Muscle of back (tissue), 13 donors: ENCODE data around the gene GPR42. TPM values are rescaled to one million over a fixed set of nuclear protein-coding genes. Genes with fewer than 3 reads are reported as not detected.

ENCODE experiments used
- DNase-seq, 3 donors: peaks; one replicate each; pipeline versions ENCODE4 v3.0.0 to v3.0.0-alpha.2; 2013
- long read RNA-seq, 9 donors: transcript quantifications; one replicate each; lab custom pipeline, GENCODE V29; 2026
- polyA plus RNA-seq, 10 donors: library from polyadenylated mRNA; unstranded; fragments of 120-200 nt; gene quantifications; one replicate each; pipeline ENCODE4 v1.2.1, GENCODE V29; 2013; ENCODE audit not compliant: insufficient read length in 10 of 10

Gene GPR42, protein sequence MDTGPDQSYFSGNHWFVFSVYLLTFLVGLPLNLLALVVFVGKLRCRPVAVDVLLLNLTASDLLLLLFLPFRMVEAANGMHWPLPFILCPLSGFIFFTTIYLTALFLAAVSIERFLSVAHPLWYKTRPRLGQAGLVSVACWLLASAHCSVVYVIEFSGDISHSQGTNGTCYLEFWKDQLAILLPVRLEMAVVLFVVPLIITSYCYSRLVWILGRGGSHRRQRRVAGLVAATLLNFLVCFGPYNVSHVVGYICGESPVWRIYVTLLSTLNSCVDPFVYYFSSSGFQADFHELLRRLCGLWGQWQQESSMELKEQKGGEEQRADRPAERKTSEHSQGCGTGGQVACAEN
- under 1 TPM in 1 of 10 donors, not detected in 9; 0.07 TPM for polyA plus RNA-seq
- long read RNA-seq, donor 1 = 0 reads
- long read RNA-seq, donor 2 = 0 reads
- long read RNA-seq, donor 3 = 0 reads
- long read RNA-seq, donor 4, partial matches to known transcripts = 0 of 1 reads
- long read RNA-seq, donor 4, other reads (novel, unspliced or antisense) = 0 of 1 reads
- long read RNA-seq, donor 5 = 0 reads
- long read RNA-seq, donor 6 = 0 reads
- long read RNA-seq, donor 7 = 0 reads
- long read RNA-seq, donor 8, partial matches to known transcripts = 0 of 1 reads
- long read RNA-seq, donor 8, other reads (novel, unspliced or antisense) = 0 of 1 reads
- long read RNA-seq, donor 9 = 0 reads

DNA sequence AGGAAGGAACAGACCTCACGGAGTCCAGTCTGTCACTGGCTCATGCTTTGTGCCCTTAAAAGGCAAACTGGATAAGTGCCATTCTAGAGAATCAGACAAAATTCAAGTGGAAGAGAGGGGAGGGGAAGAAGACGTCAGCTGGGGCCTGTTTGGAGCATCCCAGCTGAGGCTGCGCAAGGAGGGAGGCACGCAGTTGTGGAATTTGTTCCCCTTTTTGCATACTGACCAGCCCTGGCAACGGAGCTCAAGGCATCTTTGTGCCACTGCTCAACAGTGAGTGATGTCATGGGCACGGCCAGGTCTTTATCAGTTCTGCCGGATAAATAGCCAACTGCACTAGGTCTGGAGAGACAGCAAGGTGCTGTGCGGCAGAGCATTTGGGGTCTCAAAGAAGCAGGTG, at the start of gene GPR42:
TSS of gene GPR42 (plus strand) at position 347 of the 400 bp plus-strand sequence. CDS start 292 bp downstream, outside the sequence.
- no peak for DNase-seq

DNA sequence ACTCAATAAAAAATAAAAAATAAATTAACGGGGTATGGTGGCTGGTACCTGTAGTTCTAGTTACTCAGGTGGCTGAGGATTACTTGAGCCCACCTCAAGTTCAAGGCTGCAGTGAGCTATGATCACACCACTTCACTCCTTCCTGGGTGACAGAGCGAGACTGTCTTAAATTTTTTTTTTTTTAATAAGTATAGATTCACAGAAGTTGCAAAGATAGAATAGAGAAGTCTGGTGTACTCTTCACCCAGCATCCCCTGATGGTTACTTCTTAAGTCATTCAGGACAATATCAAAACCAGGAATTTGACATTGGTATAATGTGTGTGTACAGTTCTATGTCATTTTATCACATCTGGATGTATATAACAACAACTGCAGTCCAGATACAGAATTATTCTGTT, 49.6 kb upstream of the GPR42 start:
- DNase-seq = no peak

DNA sequence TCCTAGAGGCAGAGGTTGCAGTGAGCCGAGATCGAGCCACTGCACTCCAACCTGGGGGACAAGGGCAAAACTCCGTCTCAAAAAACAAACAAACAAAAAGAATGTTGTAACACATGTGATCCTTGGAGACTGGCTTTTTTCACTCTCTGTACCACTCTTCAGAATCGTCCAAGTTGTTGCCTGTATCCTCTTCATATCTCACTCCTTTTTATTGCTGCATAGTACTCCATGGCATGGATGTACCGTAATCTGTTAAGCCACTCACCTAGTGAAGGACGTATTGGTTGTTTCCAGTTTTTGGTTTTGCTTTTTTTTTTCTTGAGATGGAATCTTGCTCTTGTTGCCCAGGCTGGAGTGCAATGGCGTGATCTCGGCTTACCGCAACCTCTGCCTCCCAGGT, 48.9 kb upstream of the GPR42 start:
- DNase-seq = no peak

DNA sequence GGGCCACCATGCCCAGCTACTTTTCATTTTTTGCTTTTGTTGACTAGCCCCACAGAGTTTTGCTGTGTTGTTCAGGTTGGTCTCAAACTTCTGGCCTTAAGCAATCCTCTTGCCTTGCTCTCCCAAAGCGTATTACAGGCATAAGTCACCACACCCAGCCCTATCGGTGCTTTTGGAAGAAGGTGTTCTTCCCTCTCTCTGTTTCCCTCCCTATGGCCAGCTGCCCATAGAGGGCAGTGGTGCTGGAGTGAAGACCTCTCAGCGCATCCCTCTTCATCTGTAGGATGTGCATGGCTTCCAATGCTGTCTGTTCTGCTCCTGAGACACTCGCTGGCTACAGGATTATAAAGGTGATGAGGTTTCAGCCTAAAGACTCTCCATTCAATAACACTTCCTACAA, 43.2 kb upstream of the GPR42 start:
- DNase-seq = no peak

DNA sequence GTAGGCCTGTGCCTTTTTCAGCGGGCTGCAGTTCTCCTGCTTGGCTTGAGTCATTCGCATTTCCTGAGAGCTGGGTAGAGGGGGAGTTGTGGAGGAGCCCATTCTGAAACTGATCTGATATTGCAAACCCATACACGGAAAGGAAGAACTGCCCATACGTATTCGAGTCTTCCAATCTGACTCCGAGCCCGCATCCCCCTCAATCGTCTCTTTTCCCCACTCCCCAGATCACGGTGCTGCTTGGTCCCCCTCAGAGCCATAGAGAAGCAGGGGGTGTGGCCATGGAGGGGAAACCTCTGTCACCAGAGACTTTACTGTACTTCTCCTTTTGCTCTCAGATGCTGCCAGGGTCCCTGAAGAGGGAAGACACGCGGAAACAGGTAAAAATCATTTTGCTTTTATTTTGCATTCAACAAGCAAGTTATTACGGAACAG, 42.0 kb upstream of the GPR42 start, which contains the start of gene CD22:
TSS of gene CD22 (plus strand) at position 337 of the 435 bp plus-strand sequence. CDS start 2,854 bp downstream, outside the sequence.
- DNase-seq = no peak

DNA sequence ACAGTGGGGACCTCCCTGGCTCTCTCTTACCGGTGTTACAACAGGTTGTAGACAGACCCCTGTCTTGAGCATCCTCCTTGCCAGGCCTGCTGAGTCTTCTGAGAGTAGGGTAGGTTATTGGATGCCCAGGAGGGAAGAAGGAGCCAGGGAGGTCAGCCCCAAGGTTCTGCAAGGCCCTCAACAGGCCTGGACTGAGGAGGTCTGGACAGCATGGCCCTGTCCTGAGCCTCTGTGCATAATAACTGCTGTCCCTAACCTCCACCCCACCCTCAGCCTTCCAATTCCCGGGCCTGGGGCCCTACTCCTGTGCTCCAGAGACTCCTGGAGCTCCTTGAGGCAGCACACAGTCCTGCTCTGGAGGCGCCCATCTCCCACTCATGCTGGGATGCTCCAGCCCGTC, 41.5 kb upstream of the GPR42 start:
- DNase-seq = no peak

DNA sequence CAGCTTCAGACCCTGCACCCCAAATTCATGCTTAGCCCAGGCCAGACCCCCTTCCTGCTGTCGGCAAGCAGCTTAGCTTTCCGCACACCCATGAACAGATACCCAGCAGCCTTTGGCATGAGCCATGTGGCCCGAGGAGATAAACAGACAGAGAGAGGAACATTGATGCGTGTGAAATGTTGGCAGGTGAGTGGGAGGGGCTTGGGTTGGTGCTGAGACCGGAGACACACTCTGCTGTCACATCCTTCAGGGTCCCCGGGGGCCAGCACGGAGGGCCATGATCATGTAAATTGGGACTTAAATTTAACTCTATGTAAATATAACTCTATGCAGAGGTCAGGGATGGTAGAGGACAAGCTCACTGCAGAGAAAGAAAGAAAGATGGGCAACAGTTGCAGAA, 40.4 kb upstream of the GPR42 start:
- DNase-seq = no peak

DNA sequence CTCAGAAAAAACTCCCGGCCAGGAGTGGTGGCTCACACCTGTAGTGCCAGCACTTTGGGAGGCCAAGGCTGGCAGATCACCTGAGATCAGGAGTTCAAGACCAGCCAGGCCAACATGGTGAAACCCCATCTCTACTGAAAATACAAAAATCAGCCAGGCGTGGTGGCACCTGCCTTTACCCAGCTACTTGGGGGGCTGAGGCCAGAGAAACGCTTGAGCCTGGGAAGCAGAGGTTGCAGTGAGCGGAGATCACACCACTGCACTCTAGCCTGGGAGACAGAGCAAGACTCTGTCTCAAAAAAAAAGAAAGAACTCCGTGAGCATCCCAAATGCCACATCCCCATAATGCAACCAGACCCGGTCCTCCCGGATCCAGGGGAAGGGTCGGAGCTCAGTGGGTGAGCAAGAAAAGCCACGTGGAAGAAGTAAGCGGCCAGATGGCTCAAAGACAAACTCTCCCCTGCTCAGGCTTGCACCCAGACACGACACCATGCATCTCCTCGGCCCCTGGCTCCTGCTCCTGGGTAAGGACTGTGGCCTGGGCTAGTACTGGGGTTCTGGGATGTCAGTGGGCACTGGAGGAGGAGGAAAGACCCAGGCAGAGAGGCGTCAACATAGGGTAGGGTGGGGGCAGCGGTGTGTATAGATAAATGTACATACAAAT, 39.2 kb upstream of the GPR42 start:
- DNase-seq = no peak

DNA sequence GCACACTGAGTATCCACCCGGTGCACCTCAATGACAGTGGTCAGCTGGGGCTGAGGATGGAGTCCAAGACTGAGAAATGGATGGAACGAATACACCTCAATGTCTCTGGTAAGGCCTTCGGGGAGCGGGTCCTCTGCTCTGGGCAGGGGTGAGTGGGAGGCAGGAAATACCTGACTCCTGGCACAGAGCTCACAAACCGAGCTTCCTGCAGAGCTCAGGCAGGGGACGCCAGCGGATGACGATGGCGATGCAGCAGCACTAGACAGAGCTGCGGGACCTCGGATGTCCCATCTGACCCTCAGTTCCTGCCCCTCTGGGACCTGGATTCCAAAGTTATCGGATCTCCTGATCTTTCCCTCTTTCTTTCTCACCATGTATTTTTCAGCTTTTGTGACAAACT, 38.1 kb upstream of the GPR42 start:
- no peak for DNase-seq

DNA sequence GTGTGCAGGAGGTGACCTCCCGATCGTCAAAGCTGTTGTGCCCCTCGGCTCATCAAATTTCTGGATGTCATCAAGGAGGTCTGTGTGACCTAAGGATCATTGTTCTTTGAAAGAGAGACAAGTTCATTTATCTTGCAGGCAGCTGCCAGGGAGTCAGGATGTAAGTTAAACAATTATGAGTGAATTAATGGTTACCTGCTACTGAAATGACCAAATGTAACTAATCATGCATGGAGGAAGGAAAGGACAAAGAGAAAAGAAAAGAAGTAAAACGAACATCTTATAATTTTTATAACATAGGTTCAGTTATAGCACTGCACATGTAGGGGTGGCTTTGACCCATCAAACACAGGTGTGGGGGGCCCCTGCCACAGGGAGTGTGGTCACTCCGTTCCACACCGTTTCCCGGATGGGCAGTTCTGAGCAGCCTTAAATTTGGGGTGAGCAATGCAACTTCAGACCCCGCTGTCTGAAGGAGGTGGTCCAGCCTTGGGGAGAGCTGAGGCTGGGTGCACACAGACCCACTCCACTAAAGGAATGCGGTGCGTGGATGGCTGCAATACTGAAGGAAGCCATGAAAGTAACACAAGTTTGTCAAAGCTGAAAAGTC, 36.6 kb upstream of the GPR42 start:
- no peak for DNase-seq

DNA sequence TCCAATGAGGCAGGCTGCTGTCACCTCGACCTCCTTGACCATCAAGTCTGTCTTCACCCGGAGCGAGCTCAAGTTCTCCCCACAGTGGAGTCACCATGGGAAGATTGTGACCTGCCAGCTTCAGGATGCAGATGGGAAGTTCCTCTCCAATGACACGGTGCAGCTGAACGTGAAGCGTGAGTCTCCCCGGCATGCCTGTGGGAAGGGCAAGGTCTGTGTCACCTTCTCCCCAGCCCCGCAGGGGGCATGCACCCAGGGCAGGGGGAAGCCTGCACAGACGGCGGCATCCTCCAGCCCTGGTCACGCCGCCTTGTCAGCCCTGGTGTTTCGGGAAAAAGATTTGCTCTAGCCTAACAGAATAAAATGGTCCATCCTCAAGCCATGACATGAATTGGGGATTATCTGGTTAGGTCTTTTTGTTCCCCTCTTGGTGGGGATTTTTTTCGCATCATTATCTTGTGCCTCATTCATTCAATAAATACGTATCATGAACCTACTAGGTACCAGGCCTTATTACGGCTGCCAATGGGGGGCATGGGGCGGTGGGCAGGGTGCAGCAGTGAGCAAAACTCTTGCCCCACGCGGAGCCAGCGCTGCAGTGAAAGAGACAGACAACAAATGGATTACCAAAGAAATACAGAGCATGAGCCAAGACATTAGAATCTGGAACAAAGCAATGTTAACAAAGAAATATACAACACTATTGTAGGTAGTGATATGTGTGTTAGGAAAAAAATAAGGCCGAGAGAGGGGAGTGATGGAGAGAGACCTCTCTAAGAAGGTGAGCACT, 34.5 kb upstream of the GPR42 start:
- DNase-seq = no peak

DNA sequence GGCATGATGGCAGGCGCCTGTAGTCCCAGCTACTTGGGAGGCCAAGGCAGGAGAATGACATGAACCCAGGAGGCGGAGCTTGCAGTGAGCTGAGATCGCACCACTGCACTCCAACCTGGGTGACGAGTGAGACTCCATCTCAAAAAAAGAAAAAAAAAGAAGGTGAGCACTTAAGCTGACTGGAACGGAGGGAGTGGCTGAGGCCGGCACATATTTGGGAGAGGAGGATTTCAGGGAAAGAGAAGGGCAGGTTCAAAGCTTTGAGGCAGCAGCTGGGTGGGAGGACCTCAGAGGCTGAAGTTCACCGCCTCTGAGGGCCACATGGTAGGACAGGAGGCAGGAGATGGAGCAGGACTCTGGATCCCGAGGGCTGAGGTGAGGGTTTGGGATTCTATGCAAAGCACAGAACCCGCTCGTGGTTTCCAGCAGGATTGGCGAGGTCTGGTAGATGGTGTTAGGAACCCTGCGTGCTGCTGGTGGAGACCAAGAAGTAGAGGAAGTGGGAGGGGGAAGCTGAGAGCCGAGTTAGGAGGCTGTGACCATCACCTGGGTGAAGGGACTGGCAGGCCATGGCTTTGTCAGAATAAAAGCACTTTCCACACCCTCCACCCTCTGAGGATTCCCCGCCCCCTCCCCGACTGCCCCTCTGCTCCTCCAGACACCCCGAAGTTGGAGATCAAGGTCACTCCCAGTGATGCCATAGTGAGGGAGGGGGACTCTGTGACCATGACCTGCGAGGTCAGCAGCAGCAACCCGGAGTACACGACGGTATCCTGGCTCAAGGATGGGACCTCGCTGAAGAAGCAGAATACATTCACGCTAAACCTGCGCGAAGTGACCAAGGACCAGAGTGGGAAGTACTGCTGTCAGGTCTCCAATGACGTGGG, 33.5 kb upstream of the GPR42 start:
- DNase-seq = no peak

DNA sequence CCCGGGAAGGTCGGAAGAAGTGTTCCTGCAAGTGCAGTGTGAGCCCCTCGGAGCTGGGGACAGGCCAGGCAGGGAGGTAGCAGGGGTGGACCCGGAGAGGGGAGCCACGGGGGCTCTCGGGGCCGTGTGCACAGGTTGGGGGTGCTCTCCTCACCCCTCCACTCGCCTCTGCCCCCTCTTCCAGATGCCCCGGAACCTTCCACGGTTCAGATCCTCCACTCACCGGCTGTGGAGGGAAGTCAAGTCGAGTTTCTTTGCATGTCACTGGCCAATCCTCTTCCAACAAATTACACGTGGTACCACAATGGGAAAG, 32.9 kb upstream of the GPR42 start:
- no peak for DNase-seq

DNA sequence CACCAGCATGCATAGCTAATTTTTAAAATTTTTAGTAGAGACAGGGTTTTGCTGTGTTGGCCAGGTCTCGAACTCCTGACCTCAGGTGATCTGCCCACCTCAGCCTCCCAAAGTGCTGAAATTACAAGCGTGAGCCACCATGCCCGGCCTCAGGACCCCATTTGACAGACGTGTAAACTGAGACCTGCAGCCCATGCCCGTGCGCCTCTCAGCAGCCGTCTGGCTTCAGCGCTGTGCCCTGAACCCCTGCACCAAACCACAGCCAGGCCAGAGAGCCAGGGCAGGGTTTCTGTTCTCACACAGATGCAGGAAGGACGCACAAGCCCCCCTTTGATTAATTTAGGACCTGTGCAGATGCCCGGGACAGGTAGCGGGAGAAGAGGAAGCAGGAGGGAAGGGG, 30.4 kb upstream of the GPR42 start:
- no peak for DNase-seq

DNA sequence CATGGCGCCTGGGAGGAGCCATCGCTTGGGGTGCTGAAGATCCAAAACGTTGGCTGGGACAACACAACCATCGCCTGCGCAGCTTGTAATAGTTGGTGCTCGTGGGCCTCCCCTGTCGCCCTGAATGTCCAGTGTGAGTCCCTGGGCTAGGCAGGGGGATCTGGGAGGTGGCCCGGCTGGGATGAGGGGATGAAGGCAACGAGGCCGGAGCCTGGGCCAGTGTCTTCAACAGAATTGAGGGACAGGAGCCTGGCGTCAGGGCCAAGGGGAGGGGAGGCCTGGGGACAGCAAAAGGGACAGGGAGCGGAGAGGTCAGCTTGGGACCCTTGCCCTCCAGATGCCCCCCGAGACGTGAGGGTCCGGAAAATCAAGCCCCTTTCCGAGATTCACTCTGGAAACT, 29.9 kb upstream of the GPR42 start:
- no peak for DNase-seq

DNA sequence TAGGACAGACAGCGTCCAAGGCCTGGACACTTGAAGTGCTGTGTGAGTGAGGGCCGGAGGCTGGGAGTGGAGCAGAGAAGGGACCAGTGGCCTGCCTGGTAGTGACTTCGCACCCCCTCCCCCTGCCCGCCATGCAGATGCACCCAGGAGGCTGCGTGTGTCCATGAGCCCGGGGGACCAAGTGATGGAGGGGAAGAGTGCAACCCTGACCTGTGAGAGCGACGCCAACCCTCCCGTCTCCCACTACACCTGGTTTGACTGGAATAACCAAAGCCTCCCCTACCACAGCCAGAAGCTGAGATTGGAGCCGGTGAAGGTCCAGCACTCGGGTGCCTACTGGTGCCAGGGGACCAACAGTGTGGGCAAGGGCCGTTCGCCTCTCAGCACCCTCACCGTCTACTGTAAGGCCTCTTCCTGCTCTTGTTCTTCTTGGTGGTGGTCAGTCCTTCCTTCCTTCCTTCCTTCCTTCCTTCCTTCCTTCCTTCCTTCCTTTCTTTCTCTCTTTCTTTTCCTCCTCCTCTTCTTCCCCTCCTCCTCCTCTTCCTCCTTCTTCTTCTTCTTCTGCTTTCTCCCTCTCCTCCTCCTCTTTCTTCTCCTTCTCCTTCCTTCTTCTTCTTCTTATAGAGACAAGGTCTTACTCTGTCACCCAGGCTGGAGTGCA, 29.2 kb upstream of the GPR42 start:
- no peak for DNase-seq

DNA sequence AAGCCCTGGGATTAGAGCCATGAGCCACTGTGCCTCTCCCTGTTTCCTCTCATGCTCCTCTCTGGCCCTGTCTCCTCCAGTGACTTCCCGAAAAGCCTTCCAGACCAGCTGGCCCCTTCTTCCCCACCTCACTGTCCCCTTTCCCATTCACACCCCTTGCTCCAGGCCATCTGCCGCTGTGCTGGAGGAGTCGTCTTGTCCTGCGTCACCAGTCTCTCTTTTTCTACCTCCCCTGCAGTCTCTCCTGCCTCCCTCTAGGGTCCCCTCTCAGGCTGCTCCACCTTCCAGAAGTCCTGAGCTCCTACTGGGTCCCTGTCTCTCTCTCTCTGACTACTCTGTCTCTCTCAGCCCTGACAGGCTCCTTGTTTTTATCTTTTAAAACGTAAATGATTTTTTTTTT, 28.4 kb upstream of the GPR42 start:
- no peak for DNase-seq

DNA sequence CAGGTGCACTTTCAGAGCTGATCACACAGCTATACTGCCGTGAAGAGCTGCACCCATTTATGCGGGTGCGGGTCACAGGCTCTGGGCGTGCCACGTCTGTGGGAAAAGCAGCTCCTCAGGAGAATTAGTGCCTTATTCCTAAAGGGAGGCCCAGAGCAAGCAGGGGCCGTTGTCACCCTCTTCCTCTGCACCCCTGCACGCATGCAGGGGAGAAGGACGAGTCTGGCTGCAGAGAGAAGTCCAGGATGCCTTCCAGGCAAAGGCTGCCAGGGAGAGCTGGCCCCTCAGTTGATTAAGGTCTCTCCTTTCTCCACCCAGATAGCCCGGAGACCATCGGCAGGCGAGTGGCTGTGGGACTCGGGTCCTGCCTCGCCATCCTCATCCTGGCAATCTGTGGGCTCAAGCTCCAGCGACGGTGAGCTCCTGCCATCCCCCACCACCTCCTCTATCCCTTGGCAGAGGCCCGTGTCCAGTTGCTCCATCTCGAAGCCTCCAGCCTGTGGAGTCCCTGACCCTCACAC, 26.3 kb upstream of the GPR42 start:
- DNase-seq = no peak

DNA sequence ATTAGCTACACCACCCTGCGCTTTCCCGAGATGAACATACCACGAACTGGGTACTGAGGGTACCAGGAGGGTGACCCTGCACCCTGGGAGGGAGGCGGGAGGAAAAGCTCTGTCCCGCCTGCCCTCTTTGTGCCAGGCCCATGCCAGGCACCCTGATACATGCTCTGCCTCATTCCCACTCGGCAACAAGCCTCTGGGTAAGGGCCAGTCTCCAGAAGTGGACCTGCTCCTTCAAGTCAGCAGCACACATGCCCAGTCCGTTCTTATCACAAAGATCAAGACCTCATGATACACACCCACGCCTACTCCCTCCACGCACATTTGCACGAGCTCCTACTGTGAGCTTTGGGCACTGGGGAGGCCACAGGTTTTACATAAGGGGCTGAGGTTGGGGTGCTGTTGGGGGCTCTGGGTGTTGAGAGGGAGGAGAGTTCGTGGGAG, 25.2 kb upstream of the GPR42 start:
- DNase-seq = no peak
